Measurements from ENCODE around the gene ISG15.
A peak's percentile ranks its signal among the peaks of the same experiment; 100 is the strongest.
"Not testable (repeated sequence)": the region's sequence is repeated elsewhere in the genome, so short reads cannot be mapped to it uniquely, and the experiment has no call there.

Gene ISG15

GRCh38 chr1:983798-984475 is 29.4 kb upstream of the ISG15 start:
- TF ChIP-seq ZFX (IDR thresholded peaks at IDR 0.05), result no peak
- peak; percentile 95 for TF ChIP-seq CTCF (conservative IDR thresholded peaks at IDR 0.05)
- H3K27ac ChIP-seq, result no peak overlapping the region

GRCh38 chr1:984476-984814 is 28.9 kb upstream of the ISG15 start:
- TF ChIP-seq CTCF (conservative IDR thresholded peaks at IDR 0.05) (no peak; the same call in 1 of the 2 replicates), ZFX (IDR thresholded peaks at IDR 0.05) (no peak)
- no peak overlapping the region for H3K27ac ChIP-seq

GRCh38 chr1:985126-985525 is 28.2 kb upstream of the ISG15 start:
- no peak overlapping the region for H3K27ac ChIP-seq
- TF ChIP-seq CTCF (conservative IDR thresholded peaks at IDR 0.05) (no peak), ZFX (IDR thresholded peaks at IDR 0.05) (no peak)

GRCh38 chr1:988061-988460 is 25.2 kb upstream of the ISG15 start:
- H3K27ac ChIP-seq, result not testable (repeated sequence)

GRCh38 chr1:991275-991674 is 22.0 kb upstream of the ISG15 start:
- not testable (repeated sequence) for H3K27ac ChIP-seq

- TF ChIP-seq CTCF (conservative IDR thresholded peaks at IDR 0.05) (no peak), ZFX (IDR thresholded peaks at IDR 0.05) (no peak)
- H3K27ac ChIP-seq, result no peak overlapping the region
Measured at GRCh38 chr1:991895-992294, 21.4 kb upstream of the ISG15 start.

GRCh38 chr1:992362-992761 is 20.9 kb upstream of the ISG15 start:
- H3K27ac ChIP-seq, result no peak overlapping the region
- TF ChIP-seq ZFX (IDR thresholded peaks at IDR 0.05), result no peak
- TF ChIP-seq CTCF (conservative IDR thresholded peaks at IDR 0.05), result no peak

- H3K27ac ChIP-seq, result no peak overlapping the region
- TF ChIP-seq CTCF (conservative IDR thresholded peaks at IDR 0.05) (no peak), ZFX (IDR thresholded peaks at IDR 0.05) (no peak)
Measured at GRCh38 chr1:993379-993995, 19.8 kb upstream of the ISG15 start.

- not testable (repeated sequence) for H3K27ac ChIP-seq
Measured at GRCh38 chr1:994546-994945, 18.8 kb upstream of the ISG15 start.

Data from C4-2B (cell line).